ENCODE measurements around the gene ASXL3.

The ASXL3 gene

DNA sequence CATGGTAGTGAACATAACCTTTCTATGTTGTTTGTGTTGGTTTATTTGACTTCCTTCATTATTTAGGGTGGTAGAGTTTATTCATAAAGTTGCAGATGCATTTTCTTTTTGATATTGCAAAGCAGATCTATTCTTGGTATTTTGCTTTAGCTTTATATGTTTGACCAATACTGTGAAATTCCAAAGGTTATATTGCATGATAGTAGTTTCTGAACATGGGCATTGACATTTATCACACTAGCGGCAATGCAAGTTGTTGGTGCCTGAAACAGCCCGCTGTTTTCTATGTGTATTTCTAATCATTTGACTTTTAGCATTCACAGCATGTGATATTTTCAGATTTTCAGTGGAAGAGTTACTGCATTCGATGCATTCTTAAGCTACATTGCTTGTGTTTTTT is 87.2 kb downstream of the ASXL3 start:
- no peak for DNase-seq

DNA sequence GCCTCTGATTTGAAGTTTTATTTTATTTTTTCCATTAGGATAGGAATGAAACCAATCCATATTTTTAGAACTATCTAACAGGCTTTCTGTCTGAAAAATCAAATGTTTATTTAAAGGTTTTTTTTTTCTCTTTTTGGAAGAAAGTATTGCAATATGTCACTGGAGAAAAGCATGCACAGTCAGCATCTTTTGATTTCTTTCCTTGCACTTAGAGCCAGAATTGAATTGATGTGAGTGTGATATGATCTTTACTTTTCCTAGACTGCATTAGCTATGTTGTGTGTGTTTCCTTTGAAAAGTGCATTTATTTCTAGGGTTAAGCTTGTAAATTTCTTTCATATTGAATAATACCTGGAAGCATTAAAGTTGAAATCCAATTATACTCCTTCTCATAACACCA is 87.6 kb downstream of the ASXL3 start:
- no peak for DNase-seq

DNA sequence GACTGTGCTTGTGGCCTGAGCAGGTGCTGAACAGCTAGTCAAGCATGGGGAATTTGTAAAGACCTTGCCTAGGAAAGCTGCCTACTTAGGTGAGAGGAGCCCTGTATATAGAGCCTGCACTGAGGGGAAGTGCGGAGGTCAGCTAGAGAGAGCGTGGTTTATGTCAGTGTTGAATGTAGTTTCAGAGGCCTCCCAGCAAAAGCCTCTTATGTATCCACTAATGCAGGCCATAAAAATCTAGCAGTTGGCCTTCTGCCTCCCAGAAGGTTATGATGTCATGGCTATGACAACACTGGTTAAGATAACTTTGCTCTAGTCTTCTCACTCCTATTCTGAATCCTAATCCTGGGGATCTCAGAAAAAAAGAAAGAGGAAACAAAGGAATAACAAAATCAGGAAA is 88.9 kb downstream of the ASXL3 start:
- no peak for DNase-seq

DNA sequence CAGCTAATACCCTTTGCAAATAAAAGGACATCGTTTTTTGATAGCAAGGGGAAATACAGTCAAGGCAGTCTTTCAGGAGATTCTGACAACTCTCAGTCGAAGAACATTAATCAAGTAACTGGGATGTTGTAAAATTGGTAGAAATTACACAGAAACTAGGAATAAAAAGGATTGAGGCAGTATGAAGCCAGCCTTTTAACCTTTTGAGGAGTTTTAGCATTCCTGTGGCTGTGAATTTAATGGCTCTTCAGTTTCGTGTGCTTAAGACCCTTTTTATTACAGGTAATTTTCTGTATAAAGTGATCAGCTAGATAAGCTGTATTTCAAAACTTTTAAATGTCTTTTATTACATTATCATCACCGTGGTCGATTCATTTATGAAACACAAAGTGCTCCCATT is 91.6 kb downstream of the ASXL3 start:
- DNase-seq: no peak

DNA sequence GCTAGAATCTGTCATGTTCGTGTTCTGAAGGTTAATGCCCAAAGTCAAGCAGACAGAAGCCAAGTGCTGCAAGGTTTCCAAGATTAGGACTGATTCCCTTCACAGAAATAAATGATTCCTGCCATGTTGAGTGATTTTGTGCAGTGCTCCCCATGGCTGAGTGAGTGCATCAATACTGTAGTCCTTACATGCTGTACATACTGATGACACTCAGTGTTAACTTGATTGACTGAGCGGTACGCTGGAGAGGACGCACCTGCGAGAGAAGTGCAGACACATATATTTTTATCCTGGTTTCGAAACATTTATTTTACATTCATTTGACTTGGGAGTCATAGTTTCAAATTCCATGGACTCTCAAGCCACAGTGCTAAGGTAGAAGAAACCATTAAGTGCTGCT is 92.0 kb downstream of the ASXL3 start:
- DNase-seq: no peak

DNA sequence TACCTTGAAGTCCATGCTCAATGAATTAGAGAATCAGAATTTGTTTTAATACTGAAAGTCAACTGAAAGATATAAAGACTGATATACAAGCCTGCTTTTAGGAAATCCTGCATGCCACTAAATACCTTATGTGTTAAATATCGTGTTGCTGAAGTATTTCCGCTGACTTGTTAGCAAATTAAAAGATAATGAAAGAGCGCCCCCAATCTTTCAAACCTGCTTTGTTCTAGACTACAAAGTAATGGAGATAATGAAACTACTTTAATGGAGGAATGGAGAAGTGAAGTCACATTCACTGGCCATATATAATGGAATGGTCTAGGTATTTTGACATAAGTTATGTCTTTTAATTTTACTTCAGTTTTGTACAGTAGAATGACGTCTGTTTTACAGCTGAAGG is 95.7 kb downstream of the ASXL3 start:
- DNase-seq: no peak

DNA sequence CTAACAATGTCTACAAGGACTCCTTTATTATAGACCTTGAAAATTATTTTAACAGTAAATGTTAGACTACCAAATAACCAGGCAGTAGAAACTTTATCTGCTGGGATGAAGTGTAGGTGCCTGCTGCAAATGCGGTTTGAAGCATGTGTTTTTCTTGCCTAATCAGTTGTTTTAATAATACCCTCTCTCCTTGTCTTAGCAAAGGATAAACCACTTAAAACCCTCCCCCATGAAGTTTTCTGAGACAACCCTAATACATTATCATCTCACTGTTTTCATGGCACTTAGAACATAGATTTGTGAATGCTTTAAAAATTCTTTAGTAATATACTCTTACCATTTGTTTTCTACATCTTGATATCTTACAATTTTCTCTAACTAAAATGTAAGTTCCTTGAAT is 98.6 kb downstream of the ASXL3 start:
- DNase-seq: no peak

DNA sequence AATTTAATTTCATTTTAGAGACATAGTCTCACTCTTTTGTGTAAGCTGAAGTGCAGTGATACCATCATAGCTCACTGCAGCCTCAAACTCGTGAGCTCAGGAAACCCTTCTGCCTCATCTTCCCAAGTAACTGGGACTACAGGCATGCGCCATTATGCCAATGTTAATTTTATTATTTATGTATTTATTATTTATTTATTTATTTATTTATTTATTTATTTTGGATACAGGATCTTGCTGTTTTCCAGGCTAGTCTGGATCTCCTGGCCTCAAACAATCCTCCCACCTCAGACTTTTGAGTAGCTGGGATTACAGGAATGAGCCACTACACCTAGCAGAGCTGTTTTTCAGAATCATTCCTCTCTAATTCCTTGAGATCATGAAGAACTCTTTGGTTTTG is 99.9 kb downstream of the ASXL3 start:
- no peak for DNase-seq

DNA sequence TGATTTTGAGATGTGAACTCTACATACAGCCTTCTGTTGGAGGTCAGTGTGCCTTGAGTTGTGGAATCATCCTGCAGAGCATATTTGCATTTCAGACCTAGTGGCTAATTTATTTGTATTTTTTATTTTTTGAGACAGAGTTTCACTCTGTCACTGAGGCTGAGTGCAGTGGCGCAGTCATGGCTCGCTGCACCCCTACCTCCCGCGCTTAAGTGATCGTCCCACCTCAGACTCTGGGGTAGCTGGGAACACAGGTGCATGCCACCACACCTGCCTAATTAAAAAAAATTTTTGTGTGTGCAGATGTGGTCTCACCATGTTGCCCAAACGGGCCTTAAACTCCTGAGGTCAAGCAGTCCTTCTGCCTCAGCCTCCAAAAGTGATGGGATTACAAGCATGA is 104.4 kb downstream of the ASXL3 start:
- DNase-seq: no peak

DNA sequence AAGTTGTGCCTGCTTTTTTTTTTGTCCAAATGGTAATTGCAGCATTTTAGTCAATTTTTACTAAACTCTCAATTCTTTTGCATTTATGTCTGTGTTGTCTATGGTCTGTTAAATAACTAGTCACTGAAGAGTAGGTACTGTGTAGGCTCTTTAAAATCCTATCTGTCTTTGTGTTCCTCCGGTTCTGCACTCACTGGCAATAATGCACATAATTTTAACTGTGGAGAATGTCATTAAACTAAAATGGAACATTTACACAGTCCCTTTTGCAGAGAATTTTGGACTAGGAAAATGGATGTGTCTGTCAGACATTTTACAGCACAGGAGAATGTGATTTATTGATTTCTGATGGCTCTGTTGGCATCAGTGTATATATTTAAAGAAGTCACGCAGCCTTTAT is 116.6 kb downstream of the ASXL3 start:
- DNase-seq: no peak

DNA sequence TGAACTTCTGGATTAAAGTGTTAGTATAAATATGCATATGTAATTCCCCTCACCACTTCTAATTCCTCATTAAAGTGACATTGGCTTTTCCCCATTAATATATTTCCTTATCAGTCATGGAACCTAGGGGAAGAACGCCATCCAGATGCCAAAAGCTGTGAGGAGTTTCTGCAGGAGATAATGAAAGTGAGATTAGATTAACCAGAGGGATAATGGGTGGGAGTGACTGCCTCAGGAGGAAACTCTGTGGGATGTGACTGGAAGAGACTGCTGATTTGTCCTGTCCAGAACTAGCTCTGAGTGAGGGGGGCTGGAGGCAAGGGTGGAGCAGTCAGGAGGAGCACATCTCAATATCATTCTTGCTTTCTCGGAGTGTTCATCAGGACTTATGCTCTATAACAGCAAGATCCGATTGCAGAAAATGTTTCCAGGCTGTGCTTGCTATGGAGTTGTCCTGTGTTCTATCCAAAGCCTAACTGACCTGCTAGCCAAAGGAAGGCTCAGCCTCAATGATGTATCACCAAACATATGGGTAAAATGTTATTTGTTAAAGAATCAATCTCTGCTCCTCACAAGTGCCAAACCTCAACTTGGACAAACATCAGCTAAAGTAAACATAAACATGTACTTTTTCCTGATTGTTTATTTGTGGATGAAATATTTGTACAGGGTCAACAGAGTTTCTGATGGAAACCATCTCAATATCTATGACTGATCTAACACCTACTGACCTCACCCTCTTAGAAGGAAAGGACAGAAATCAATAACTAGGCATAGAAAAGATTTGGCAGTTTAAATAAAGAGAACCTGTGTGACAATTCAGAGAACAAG is 118.5 kb downstream of the ASXL3 start:
- DNase-seq: no peak

DNA sequence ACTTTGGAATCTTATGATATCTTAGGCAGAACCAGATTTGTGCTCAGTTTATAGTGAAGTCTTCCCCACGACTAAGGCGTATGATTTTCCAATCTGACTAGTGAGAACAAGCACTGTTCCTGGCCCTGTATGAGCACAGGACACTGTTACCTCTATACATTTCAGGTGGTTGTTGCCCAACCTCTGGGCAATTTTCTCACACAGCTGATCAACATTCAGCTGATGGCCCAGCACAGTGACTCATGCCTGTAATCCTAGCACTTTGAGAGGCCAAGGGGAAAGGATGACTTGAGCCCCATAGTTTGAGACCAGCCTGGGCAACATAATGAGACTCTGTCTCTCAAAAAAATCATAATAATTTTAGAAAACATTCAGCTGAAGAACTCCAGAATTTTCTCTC is 119.5 kb downstream of the ASXL3 start:
- no peak for DNase-seq

DNA sequence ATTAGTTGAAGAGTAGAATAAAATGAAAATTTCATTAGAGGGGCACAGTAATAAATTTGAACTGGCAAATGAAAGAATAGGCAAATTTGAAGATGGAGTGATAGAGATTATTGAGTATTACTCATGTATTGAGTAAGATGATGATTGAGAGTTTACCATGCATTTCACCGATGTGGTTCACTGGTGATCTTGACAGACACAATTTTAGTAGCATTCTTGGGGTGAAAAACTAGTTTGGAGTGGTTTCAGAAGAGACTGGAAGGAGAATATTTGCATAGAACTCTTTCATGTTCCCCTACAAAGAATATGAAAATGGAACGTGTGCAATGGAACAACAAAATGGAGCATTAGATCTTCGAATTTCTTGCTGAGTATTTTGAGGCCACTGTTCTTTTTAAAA is 121.4 kb downstream of the ASXL3 start:
- DNase-seq: no peak

DNA sequence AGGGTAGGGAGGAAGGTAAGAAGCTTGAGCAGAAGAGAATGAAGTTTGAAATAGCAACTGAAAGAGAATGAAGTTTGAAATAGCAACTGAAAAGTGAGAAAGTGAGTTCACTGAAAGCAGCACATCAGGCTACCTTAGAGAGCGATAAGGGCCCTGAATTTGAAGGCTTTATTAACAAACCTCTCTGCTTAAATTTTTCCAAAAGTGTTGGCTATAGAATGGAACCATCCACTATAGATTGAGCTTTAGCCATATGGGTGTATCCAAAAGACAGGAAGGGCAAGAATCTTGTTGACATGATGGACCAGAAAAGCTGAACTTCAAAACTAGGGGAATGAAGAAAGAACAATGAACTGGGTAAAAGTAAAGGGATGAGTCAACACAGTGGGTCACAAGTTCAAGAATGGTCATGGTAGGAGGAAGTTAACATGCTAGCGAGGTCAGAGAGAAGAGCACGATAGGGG is 122.5 kb downstream of the ASXL3 start:
- no peak for DNase-seq

DNA sequence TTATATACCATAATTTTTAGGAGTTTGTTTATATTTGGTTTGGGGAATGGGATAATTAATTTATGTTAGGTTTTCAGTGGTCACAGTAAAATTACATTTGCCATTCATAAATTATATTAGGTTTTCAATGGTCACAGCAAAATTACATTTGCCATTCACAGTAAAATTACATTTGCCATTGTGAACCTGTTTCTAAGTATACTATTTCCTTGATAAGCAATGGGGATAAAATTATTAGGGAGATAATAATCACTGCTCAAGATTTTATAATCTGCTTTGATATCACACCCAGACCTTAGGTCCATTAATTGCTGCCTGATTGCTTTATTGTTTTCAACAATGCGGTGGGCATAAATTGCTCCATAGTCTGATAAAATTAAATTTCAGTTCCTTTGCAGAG is 124.6 kb downstream of the ASXL3 start:
- no peak for DNase-seq

DNA sequence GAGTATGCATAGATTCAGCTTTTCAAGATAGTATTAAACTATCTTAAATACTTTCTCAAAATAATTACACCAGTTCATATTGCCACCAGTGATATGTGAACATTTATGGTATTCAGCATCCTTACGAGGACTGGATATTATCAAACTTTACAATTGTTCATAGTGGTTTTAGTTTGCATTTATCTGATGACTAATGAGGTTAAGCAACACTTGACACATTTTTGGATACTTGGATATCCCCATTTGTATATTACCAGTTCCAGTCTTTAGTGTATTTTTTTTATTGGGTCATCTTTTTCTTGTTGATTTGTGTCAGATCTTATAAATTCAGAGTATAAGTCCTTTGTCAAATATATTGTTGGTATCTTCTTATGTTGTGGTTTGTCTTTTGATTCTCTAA is 128.4 kb downstream of the ASXL3 start:
- no peak for DNase-seq

DNA sequence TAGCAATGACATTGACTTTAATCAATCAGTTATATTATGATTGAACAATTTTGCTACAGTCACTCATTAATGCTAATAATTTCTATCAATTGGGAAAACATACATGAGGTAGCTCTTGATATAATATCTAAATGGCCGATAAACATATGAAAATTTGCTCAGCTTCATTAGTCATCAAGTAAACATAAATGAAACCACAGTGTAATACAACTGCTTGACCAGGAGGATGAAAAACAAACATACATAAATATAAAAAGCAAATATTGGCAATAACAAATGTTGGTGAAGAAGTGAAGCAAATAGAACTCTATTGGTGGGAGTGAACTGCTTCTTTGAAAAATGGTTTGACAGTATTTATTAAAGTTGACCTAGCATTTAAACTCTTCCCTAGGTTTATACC is 130.9 kb downstream of the ASXL3 start:
- DNase-seq: no peak

DNA sequence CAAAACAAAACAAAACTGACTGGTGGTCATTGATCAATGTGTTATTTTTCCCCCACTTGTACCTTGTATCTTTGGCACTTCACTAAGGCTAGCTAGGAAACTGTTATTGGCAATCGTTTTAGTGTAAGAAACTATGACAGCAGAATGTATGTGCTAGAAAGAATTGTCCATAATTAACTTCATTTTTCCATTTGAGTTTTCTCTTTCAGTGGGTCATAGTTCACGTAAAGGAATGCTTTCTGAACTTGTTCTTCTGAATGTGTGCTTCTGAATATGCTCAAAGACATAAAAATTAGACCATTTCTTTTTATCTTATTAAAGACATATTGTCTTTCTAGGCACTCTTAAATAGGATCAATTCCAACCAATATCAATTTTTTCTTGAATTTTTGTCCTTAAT is 132.2 kb downstream of the ASXL3 start:
- no peak for DNase-seq

DNA sequence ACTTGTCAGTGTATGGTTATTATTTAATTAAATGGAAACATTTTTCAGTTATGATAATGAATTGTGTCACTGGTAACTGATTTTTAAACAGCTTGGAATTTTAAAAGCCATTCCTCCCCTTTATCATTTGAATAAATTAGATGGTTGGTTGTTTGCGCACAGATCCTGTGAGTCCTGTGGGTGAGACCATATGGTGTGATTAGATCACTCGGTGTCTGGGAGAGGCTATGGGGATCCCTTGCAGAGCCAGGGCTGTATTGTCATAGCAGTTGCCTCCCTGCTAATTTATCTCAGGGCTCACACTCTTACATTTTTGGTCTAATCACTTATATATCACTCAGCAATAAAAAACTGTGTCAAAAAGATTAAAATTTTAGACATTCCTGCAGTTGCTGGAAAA is 133.5 kb downstream of the ASXL3 start:
- no peak for DNase-seq

DNA sequence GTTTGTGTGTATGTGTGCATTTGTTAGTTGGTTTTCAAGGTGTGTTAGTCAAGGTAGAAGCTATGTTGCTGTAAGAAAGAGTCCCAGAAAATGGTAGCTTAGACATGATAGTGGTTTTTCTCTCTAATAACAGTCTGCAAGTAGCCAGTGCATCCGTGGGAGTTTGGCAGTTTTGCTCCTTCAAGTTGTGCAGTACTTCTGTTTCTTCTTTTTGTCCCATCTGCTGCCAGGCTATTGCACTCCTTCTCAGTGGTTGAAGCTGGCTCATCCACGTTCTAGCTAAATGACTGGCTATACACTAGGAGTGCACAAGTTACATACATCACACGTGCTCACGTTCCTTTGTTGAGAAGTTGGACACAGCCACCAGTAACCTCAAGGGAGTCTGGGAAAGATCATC is 134.7 kb downstream of the ASXL3 start:
- no peak for DNase-seq

DNA sequence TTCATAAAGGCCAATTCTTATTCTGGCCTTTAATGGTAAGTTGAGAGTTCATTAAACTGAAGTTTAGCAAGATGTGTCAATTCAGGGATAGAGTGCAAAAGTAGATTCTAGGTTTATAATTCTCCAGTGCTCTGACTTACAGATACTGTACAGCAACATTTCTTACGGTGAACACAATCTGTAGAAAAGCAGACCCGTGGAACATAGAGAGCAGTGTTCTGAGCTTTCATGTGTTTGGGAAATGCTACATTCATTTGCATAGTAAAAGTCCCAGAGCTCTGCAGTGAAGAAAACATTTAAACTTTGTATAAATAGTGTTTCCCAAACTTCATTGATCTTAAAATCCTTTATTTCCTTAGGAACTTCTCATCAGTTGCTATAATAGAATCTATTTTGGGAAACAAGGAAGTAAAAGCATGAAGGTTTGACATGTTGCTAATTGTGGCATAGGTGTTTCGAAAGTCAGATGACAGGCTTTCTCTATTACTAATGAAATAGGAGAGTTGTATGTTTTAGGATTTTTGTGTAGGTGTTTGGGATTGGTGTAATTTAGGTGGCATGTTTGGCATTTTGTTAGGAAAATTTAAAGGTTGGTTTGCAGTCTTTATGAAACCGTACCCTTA is 138.2 kb downstream of the ASXL3 start:
- DNase-seq: no peak

DNA sequence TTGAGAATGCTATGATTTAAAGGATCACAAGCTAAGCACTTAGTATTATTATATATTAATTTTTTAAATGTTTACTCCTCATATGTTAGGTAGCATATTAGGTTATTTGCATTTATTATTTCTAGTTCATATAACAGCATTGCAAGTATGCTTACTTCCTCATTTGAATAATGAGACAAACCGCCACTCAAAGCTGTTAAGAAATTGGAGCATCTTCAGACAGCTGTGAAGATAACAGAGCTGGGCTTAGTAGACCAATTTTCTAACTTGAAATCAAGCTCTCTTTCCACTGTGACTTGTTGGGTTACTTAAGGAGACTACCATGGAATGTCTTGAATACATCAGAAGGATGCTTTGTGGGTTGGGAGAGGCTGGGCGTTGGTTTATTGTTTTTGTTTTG is 139.3 kb downstream of the ASXL3 start:
- DNase-seq: no peak

DNA sequence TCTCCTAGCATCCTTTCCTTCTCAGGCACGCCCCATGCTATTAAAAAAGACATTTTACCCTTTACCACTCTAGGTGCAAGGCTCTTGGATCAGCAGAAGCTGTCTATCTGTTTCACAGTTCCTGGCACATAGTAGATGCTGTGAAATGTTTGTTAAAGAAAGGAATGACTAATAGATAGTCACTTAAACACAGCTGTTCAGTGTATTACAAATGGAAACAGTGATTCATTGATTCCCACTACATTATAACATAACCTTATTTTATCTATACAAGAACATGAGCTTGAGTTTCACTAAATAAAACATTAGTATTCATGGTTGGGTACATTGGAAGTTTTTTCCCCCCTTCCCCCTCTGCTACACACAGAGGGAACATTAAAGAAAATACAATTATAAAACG is 142.1 kb downstream of the ASXL3 start:
- DNase-seq: no peak

DNA sequence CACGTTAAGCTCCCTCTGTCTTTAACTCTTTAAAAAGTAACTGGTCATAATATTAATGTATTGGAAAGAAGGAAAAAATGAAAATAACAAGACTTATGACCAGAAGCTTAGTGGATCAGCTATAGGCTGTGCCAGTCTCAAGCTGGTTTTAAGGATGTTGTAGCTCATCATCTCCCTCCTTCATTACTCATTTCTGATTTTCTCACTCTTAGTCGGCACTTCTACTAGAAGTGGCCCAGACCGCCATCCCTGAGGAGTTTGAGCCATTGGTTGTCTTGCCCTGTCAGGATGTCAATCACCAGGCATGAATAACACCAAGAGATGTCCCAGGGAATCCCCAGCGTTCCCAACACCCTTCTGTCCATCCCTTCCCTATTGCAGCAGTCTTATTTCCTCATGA is 151.5 kb downstream of the ASXL3 start:
- DNase-seq: no peak

DNA sequence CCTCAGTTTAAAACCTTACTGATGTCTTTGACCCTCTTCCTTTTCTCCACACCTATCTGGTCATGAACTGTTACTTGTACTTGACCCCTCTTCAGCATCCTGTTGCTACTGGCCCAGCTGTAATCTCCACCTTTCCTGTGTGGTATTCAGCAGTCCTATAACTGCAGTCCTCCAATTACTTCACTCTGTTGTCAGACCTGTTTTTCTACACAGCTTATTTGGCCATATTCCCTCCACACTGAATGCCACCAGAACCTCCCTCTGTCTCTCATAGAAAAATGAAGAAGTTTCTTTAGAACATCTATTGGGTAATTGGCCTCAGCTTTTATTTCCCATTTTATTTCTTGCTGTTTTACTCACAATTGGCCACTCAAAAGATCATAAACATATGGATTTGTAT is 155.4 kb downstream of the ASXL3 start:
- DNase-seq: no peak
